ENCODE measurements around the gene CYP11A1. TPM values are rescaled to one million over a fixed set of nuclear protein-coding genes. Genes with fewer than 3 reads are reported as not detected.

The CYP11A1 gene
- total RNA-seq, 1 donor from 2014 or later = 0.43 TPM

DNA sequence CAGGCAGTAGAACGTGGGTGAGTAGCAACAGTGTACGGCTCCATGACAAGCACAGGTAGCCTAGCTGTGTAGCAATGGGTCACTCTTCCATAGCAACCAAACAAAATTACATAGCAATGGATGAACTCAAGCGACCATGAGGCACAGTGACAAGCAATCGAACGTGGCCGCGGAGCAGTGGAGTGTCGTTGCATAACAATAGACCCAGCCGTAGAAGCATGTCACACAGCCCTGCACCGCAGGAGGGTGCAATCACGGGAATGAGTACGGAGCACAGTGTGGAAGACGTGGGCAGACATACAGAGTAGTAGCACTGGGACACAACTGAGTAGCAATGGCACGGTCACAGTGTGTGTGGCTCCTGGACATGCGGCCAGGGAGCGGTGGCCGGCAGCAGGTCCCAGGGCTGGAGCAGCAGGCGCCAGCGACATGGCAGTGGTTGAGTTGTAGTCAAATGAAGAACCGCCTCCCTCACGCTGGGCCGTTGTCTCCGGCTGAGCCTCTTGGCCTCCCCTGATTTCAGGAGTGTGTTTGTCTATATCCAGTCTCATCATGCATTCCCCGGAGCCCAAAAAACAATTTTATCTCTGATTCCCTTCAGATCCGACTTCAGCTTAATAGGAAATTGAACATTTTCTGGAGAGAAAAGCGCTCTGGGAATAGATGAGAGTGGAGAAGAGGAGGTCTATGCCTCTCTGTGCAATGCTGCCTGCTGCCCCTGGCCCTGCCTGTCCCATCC lies 67.2 kb downstream of the CYP11A1 start:
- Mint-ChIP-seq H3K36me3 (ENCODE audit: low read depth, unreplicated experiment) (peaks cover 3% of the 10 kb centered on the region), H3K9me3 (ENCODE audit: unreplicated experiment) (peaks cover 4% of the 10 kb centered on the region), H3K27ac (ENCODE audit: unreplicated experiment) (no peak overlapping the region), H3K27me3 (ENCODE audit: low read depth, unreplicated experiment) (peaks cover 78% of the 10 kb centered on the region), H3K4me3 (ENCODE audit: unreplicated experiment) (no peak overlapping the region), H3K4me1 (ENCODE audit: low read depth, unreplicated experiment) (peaks cover 18% of the 10 kb centered on the region)
- Histone ChIP-seq H4K20me1 (ENCODE audit: insufficient read depth, low read length) (no peaks in the 10 kb centered on the region), H3K27me3 (ENCODE audit: insufficient read depth, low read length) (peaks cover 26% of the 10 kb centered on the region), H3K4me2 (ENCODE audit: low read length) (no peak overlapping the region), H3K4me1 (ENCODE audit: insufficient read depth, low read length) (no peaks in the 10 kb centered on the region), H3K79me2 (ENCODE audit: insufficient read depth, low read length) (no peaks in the 10 kb centered on the region), H3K9me3 (ENCODE audit: insufficient read depth, low read depth, low read length) (no peaks in the 10 kb centered on the region), H3K27ac (ENCODE audit: low read depth, low read length) (no peak overlapping the region), H3K9ac (ENCODE audit: low read length) (no peak overlapping the region), H3K36me3 (ENCODE audit: insufficient read depth, low read length) (no peaks in the 10 kb centered on the region), H3K4me3 (ENCODE audit: insufficient read depth, low read depth, low read length) (no peak overlapping the region), H2AFZ (ENCODE audit: low read depth, low read length) (no peak overlapping the region)
- DNase-seq (ENCODE audit: low read depth) (no peak), FAIRE-seq (no peak)
- no peak for TF ChIP-seq EZH2 (IDR thresholded peaks at IDR 0.05; ENCODE audit: insufficient read depth, low read length)
- TF ChIP-seq, protein P1, sequence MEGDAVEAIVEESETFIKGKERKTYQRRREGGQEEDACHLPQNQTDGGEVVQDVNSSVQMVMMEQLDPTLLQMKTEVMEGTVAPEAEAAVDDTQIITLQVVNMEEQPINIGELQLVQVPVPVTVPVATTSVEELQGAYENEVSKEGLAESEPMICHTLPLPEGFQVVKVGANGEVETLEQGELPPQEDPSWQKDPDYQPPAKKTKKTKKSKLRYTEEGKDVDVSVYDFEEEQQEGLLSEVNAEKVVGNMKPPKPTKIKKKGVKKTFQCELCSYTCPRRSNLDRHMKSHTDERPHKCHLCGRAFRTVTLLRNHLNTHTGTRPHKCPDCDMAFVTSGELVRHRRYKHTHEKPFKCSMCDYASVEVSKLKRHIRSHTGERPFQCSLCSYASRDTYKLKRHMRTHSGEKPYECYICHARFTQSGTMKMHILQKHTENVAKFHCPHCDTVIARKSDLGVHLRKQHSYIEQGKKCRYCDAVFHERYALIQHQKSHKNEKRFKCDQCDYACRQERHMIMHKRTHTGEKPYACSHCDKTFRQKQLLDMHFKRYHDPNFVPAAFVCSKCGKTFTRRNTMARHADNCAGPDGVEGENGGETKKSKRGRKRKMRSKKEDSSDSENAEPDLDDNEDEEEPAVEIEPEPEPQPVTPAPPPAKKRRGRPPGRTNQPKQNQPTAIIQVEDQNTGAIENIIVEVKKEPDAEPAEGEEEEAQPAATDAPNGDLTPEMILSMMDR (IDR thresholded peaks at IDR 0.05; ENCODE audit: insufficient read depth, low read depth, low read length) = no peak

DNA sequence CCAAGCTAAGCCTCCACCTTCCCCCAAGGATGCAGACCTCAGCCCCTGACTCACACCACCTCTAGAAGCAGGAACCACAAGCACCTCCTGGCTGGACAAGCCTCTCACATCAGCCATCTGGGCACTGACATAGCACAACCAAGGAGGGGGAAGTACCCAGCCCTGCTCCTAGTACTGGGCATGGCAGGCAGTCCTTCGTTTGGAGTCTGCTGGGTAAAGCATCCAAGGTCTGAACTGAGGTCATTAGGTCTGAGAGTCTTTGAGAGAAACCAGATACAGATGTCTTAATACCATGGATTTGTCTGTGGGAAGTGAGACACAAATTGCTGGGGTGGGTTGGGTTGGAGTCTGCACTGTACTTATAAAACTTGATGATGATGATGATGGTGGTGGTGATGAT lies 69.6 kb downstream of the CYP11A1 start:
- Mint-ChIP-seq H3K4me3 (ENCODE audit: unreplicated experiment) (no peak overlapping the region), H3K36me3 (ENCODE audit: low read depth, unreplicated experiment) (peaks cover 4% of the 10 kb centered on the region), H3K9me3 (ENCODE audit: unreplicated experiment) (peaks cover 6% of the 10 kb centered on the region), H3K27ac (ENCODE audit: unreplicated experiment) (no peak overlapping the region), H3K27me3 (ENCODE audit: low read depth, unreplicated experiment) (peaks cover 70% of the 10 kb centered on the region), H3K4me1 (ENCODE audit: low read depth, unreplicated experiment) (peaks cover 14% of the 10 kb centered on the region)
- Histone ChIP-seq H3K27ac (ENCODE audit: low read depth, low read length) (no peak overlapping the region), H3K79me2 (ENCODE audit: insufficient read depth, low read length) (no peaks in the 10 kb centered on the region), H3K27me3 (ENCODE audit: insufficient read depth, low read length) (peaks cover 29% of the 10 kb centered on the region), H4K20me1 (ENCODE audit: insufficient read depth, low read length) (no peaks in the 10 kb centered on the region), H3K4me2 (ENCODE audit: low read length) (no peak overlapping the region), H3K9ac (ENCODE audit: low read length) (no peak overlapping the region), H3K36me3 (ENCODE audit: insufficient read depth, low read length) (no peaks in the 10 kb centered on the region), H3K4me3 (ENCODE audit: insufficient read depth, low read depth, low read length) (no peak overlapping the region), H3K4me1 (ENCODE audit: insufficient read depth, low read length) (no peaks in the 10 kb centered on the region), H2AFZ (ENCODE audit: low read depth, low read length) (no peak overlapping the region), H3K9me3 (ENCODE audit: insufficient read depth, low read depth, low read length) (no peaks in the 10 kb centered on the region)
- FAIRE-seq = no peak
- no peak for TF ChIP-seq EZH2 (IDR thresholded peaks at IDR 0.05; ENCODE audit: insufficient read depth, low read length)
- TF ChIP-seq, protein P1 (IDR thresholded peaks at IDR 0.05; ENCODE audit: insufficient read depth, low read depth, low read length) = no peak
- DNase-seq (ENCODE audit: low read depth) = no peak

DNA sequence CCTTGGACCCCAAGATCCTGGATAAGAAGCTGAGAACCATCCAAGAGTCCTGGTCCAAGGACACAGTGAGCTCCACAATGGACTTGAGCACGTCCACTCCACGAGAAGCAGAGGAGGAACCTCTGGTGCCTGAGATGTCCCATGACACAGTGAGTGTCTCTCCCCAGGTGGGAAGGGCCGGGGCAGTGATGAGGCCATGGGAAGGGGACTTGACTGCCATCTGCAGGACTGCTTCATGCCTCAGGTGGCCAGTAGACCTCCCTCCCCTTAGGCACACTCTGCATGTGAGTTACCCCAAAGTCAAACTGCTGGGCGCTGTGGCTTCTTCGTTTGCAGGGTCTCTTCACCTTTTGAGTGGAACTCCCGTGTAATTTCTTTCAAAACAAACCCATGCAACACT lies 71.6 kb downstream of the CYP11A1 start:
- no peak overlapping the region for H3K27ac Mint-ChIP-seq (ENCODE audit: unreplicated experiment)
- H3K9me3 ChIP-seq (ENCODE audit: insufficient read depth, low read depth, low read length) = no peaks in the 10 kb centered on the region
- H3K79me2 ChIP-seq (ENCODE audit: insufficient read depth, low read length) = no peaks in the 10 kb centered on the region
- H4K20me1 ChIP-seq (ENCODE audit: insufficient read depth, low read length) = no peaks in the 10 kb centered on the region
- H3K4me2 ChIP-seq (ENCODE audit: low read length) = no peak overlapping the region
- peaks cover 21% of the 10 kb centered on the region for H3K27me3 ChIP-seq (ENCODE audit: insufficient read depth, low read length)
- peaks cover 4% of the 10 kb centered on the region for H3K36me3 Mint-ChIP-seq (ENCODE audit: low read depth, unreplicated experiment)
- DNase-seq (ENCODE audit: low read depth) (no peak), FAIRE-seq (no peak)
- H3K27me3 Mint-ChIP-seq (ENCODE audit: low read depth, unreplicated experiment) = peaks cover 57% of the 10 kb centered on the region
- no peaks in the 10 kb centered on the region for H3K36me3 ChIP-seq (ENCODE audit: insufficient read depth, low read length)
- peaks cover 14% of the 10 kb centered on the region for H3K4me1 ChIP-seq (ENCODE audit: insufficient read depth, low read length)
- H3K27ac ChIP-seq (ENCODE audit: low read depth, low read length) = no peak overlapping the region
- TF ChIP-seq, protein P1 (IDR thresholded peaks at IDR 0.05; ENCODE audit: insufficient read depth, low read depth, low read length) = no peak
- TF ChIP-seq EZH2 (IDR thresholded peaks at IDR 0.05; ENCODE audit: insufficient read depth, low read length) = no peak
- H3K9me3 Mint-ChIP-seq (ENCODE audit: unreplicated experiment) = peaks cover 6% of the 10 kb centered on the region
- H2AFZ ChIP-seq (ENCODE audit: low read depth, low read length) = no peak overlapping the region
- H3K4me3 ChIP-seq (ENCODE audit: insufficient read depth, low read depth, low read length) = no peak overlapping the region
- no peak overlapping the region for H3K4me3 Mint-ChIP-seq (ENCODE audit: unreplicated experiment)
- peaks cover 8% of the 10 kb centered on the region for H3K4me1 Mint-ChIP-seq (ENCODE audit: low read depth, unreplicated experiment)
- H3K9ac ChIP-seq (ENCODE audit: low read length) = no peak overlapping the region
